MCF 10A (cell line): ENCODE results near the gene REV3L. TPM values are rescaled to one million over a fixed set of nuclear protein-coding genes. Genes with fewer than 3 reads are reported as not detected.

ENCODE experiments used
- BruUV-seq: library from RNA; stranded (reverse); fragments of 400-500 nt; replicated peaks from 2 replicates; lab custom pipeline; 2021; lab: Mats Ljungman, UMichigan
- CTCF ChIA-PET: fragments of 300-600 bp; sonication (Branson Sonifier 250); formaldehyde crosslinking; extraction: SDS; loops from one replicate; lab custom pipeline; 2021; ENCODE audit warnings: antibody characterized with exemption, inconsistent platforms; lab: Yijun Ruan, JAX
- POLR2A ChIA-PET: fragments of 300-600, 350-650 bp; sonication (Branson Sonifier 250); formaldehyde crosslinking; extraction: SDS; loops from one replicate; lab custom pipeline; 2020; ENCODE audit warnings: antibody characterized with exemption, inconsistent platforms; lab: Yijun Ruan, JAX
- DNase-seq: peaks from one replicate; pipeline ENCODE4 v3.0.0-alpha.2; 2018; ENCODE audit not compliant: unreplicated experiment
- H3K27ac Mint-ChIP-seq: one replicate; pipeline ENCODE4 v1.8.0; 2022; ENCODE audit warnings: mild to moderate bottlenecking, low read depth, mixed read lengths; ENCODE audit not compliant: unreplicated experiment
- H3K27me3 Mint-ChIP-seq: one replicate; pipeline ENCODE4 v1.8.0; 2022; ENCODE audit warnings: mixed read lengths; ENCODE audit not compliant: insufficient read depth, unreplicated experiment
- H3K36me3 Mint-ChIP-seq: one replicate; pipeline ENCODE4 v1.8.0; 2022; ENCODE audit warnings: mild to moderate bottlenecking, moderate library complexity, mixed read lengths; ENCODE audit not compliant: insufficient read depth, unreplicated experiment
- H3K4me1 Mint-ChIP-seq: one replicate; pipeline ENCODE4 v1.8.0; 2022; ENCODE audit warnings: mixed read lengths; ENCODE audit not compliant: insufficient read depth, unreplicated experiment
- H3K4me3 Mint-ChIP-seq: one replicate; pipeline ENCODE4 v1.8.0; 2022; ENCODE audit warnings: mild to moderate bottlenecking, moderate library complexity, mixed read lengths; ENCODE audit not compliant: unreplicated experiment
- H3K9me3 Mint-ChIP-seq: one replicate; pipeline ENCODE4 v1.8.0; 2022; ENCODE audit warnings: mixed read lengths; ENCODE audit not compliant: unreplicated experiment
- intact Hi-C: fragments of 100-400 bp; cut with micrococcal nuclease; formaldehyde crosslinking; loops from 2 replicates; pipeline ENCODE4 v1.14.1; 2022
- total RNA-seq: library from RNA; stranded (reverse); gene quantifications from 2 replicates; pipeline ENCODE4 v1.2.3, GENCODE V29; 2022
- TF ChIP-seq, protein P1 (sequence below): fragments of 200-600 bp; IDR thresholded peaks from one replicate; pipeline ENCODE4 v1.8.0; 2022; ENCODE audit warnings: antibody characterized with exemption, mild to moderate bottlenecking; ENCODE audit not compliant: unreplicated experiment

Gene REV3L
- total RNA-seq, 1 experiment from 2014 or later = 31.2 TPM

DNA sequence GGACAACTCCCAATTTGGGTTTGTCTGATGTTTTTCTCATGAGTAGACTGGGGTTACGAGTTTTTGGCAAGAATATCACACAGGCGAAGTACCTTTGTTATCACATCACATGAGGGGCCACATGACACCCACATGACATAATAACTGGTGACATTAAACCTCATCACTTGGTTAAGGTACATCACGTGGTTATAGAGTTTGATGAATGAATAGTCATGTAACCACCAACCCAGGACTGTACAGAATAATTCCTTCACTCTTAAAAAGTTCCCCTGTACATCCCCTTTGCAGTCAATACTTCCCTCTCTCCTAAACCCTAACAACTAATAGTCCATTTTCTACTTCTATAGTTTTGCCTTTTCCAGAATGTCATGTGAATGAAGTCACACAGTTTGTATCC, 83.4 kb downstream of the REV3L start:
- intact Hi-C loops = no loop called here
- Mint-ChIP-seq H3K9me3 (no peaks in the 10 kb centered on the region), H3K36me3 (peaks cover 80% of the 10 kb centered on the region), H3K4me1 (no peaks in the 10 kb centered on the region), H3K27ac (no peak overlapping the region), H3K27me3 (no peaks in the 10 kb centered on the region), H3K4me3 (no peak overlapping the region)
- BruUV-seq = no TSS peak
- CTCF ChIA-PET = no interaction called here
- no peak for DNase-seq
- TF ChIP-seq, protein P1, sequence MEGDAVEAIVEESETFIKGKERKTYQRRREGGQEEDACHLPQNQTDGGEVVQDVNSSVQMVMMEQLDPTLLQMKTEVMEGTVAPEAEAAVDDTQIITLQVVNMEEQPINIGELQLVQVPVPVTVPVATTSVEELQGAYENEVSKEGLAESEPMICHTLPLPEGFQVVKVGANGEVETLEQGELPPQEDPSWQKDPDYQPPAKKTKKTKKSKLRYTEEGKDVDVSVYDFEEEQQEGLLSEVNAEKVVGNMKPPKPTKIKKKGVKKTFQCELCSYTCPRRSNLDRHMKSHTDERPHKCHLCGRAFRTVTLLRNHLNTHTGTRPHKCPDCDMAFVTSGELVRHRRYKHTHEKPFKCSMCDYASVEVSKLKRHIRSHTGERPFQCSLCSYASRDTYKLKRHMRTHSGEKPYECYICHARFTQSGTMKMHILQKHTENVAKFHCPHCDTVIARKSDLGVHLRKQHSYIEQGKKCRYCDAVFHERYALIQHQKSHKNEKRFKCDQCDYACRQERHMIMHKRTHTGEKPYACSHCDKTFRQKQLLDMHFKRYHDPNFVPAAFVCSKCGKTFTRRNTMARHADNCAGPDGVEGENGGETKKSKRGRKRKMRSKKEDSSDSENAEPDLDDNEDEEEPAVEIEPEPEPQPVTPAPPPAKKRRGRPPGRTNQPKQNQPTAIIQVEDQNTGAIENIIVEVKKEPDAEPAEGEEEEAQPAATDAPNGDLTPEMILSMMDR = no peak
- POLR2A ChIA-PET = no interaction called here

DNA sequence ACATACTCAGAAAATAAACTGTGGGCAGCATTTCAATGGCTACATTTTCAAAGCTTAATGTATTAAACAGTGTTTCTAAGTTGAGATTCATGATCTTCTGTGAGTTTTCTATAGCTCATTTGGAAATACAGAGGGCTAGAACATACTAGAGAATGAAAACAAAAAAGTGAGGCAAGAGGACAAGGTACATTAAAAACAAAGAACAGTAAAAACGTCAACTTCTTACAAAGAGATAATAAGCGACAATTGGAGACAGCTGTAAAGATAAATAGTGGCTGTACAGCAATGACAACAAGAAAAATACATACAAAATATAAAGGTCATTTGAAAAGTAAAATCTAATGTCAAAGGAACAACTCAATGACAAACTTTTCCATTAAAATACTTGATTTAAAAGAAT, 94.3 kb downstream of the REV3L start:
- intact Hi-C loops = no loop called here
- Mint-ChIP-seq H3K36me3 (peaks cover 81% of the 10 kb centered on the region), H3K27me3 (no peaks in the 10 kb centered on the region), H3K9me3 (no peaks in the 10 kb centered on the region), H3K4me1 (no peaks in the 10 kb centered on the region), H3K4me3 (no peak overlapping the region), H3K27ac (no peak overlapping the region)
- CTCF ChIA-PET = interaction anchor here (1.2 kb wide), 1 partner anchor 15 kb away, joined by 4 read pairs; no protein-coding TSS in a partner anchor
- TSS peak; percentile 8 for BruUV-seq
- POLR2A ChIA-PET = interaction anchor here (0.7 to 1.6 kb wide), 3 partner anchors 15 to 89 kb away, joined by 3 to 4 read pairs (median 3); no protein-coding TSS in a partner anchor
- no peak for DNase-seq
- TF ChIP-seq, protein P1 = no peak

DNA sequence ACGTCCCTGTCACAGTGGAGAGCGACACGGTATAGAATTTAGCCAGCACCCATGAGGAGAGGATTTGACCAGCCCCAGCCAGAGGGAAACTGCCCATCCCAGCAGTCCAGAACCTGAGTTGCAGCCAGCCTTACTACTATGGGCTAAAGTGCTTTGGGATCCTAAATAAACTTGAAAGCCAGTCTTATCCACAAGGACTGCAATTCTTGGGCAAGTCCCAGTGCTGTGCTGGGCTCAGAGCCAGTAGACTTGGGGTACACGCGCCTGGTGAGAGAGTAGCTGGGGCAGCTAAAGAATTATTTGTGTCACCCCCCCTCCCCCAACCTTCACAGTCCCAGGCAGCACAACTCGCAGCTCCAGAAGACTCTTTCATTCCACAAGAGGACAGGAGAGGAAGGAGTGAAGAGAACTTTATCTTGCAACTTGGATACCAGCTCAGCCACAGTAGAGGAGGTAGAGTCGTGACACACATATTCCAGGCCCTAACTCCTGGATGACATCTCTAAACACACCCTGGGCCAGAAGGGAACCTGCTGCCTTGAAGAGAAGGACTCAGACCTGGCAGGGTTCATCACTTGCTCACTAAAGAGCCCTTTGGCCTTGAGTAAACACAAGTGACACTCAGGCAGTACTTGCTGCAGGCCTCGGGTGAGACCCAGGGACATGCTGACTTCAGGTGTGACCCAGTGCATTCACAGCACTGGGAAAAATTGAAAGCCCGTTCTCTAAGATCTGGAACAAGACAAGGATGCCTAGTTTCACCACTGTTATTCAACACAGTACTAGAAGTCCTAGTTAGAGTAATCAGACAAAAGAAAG, 100.3 kb downstream of the REV3L start:
- ChIA-PET CTCF (interaction anchor here (0.6 kb wide), 1 partner anchor 168 kb away, joined by 3 read pairs; no protein-coding TSS in a partner anchor), POLR2A (no interaction called here)
- Mint-ChIP-seq H3K27ac (no peak overlapping the region), H3K9me3 (no peaks in the 10 kb centered on the region), H3K27me3 (no peaks in the 10 kb centered on the region), H3K4me3 (no peak overlapping the region), H3K36me3 (peaks cover 81% of the 10 kb centered on the region), H3K4me1 (no peaks in the 10 kb centered on the region)
- TF ChIP-seq, protein P1 = no peak
- no peak for DNase-seq
- BruUV-seq = no TSS peak
- intact Hi-C loops = no loop called here

DNA sequence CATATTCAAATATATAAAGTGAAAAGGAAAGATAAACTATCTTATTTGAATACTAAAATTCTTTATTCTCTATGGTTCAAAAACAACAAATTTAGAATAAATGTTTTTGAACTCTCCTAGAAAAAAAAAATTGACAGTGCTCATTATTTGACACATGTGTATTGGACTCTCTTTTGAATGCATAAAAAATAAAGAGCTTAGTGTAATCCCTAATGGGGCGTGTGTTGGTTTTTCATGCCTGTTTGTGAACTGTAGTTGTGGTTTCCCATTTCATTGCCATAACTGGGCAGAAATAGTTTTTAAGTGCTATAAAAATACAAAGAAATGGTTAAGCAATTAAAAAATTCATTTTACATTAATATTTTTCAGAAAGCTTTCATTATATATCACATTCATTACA, 101.3 kb downstream of the REV3L start:
- H3K4me3 Mint-ChIP-seq = no peak overlapping the region
- no peak overlapping the region for H3K27ac Mint-ChIP-seq
- POLR2A ChIA-PET = interaction anchor here (0.6 to 0.8 kb wide), 3 partner anchors 34 to 1054 kb away, joined by 3 read pairs; partner anchors contain the start of gene REV3L
- DNase-seq = no peak
- CTCF ChIA-PET = interaction anchor here (0.6 to 0.9 kb wide), 2 partner anchors 225 to 660 kb away, joined by 3 to 4 read pairs; no protein-coding TSS in a partner anchor
- intact Hi-C loops = no loop called here
- BruUV-seq = no TSS peak
- no peaks in the 10 kb centered on the region for H3K9me3 Mint-ChIP-seq
- TF ChIP-seq, protein P1 = no peak
- no peaks in the 10 kb centered on the region for H3K4me1 Mint-ChIP-seq
- H3K36me3 Mint-ChIP-seq = peaks cover 76% of the 10 kb centered on the region
- H3K27me3 Mint-ChIP-seq = no peaks in the 10 kb centered on the region
